Thoracic aorta (tissue), 2 donors: Measurements from ENCODE around the gene PLPP7. TPM values are rescaled to one million over a fixed set of nuclear protein-coding genes. Genes with fewer than 3 reads are reported as not detected.
"Not testable (repeated sequence)": the region's sequence is repeated elsewhere in the genome, so short reads cannot be mapped to it uniquely, and the experiment has no call there.

Experiments
- ATAC-seq: fragments of 150-250 bp; one replicate; pipeline ENCODE4 v1.8.0; 2017; ENCODE audit warnings: low read depth; ENCODE audit not compliant: insufficient number of reproducible peaks, low FRiP score
- DNase-seq: peaks from one replicate; pipeline ENCODE4 v3.0.0-alpha.2; 2020; ENCODE audit warnings: low spot score
- H3K27ac ChIP-seq, 2 donors: fragments of 200-600 bp; sonication (generic); 1 replicate in 1 of 2; 2 replicates in 1 of 2; pipeline ENCODE4 v1.5.1; 2016; ENCODE audit warnings: mild to moderate bottlenecking in 2 of 2, moderate library complexity in 2 of 2
- H3K27me3 ChIP-seq: fragments of 200-600 bp; sonication (generic); replicated peaks from 2 replicates; pipeline ENCODE4 v1.6.0; 2016; ENCODE audit warnings: mild to moderate bottlenecking; ENCODE audit not compliant: insufficient read depth
- H3K36me3 ChIP-seq: fragments of 200-600 bp; sonication (generic); one replicate; pipeline ENCODE4 v1.5.1; 2016
- H3K4me1 ChIP-seq, 2 donors: fragments of 200-600 bp; sonication (generic); 1 replicate in 1 of 2; 2 replicates in 1 of 2; pipeline versions ENCODE4 v1.5.1 to v1.6.0; 2016; ENCODE audit warnings: low read depth in 2 of 2, mild to moderate bottlenecking in 1 of 2; ENCODE audit not compliant: control insufficient read depth in 1 of 2
- H3K4me3 ChIP-seq: fragments of 200-600 bp; sonication (generic); 2 replicates; pipeline ENCODE4 v1.5.1; 2016; ENCODE audit warnings: mild to moderate bottlenecking
- H3K9me3 ChIP-seq: fragments of 200-600 bp; sonication (generic); 2 replicates; pipeline ENCODE4 v1.5.1; 2016
- total RNA-seq, 2 donors: library from RNA; depleted of rRNA; stranded (reverse); fragments of >200 nt; gene quantifications; one replicate each; pipeline versions ENCODE4 v1.1.0 to v1.2.3, GENCODE V29; 2016
- TF ChIP-seq, protein P1 (sequence below): fragments of 200-600 bp; sonication (generic); IDR thresholded peaks from one replicate; pipeline ENCODE4 v1.5.1; 2019; ENCODE audit warnings: antibody characterized with exemption

The PLPP7 gene
- total RNA-seq, 2 donors from 2014 or later: 14.2 to 29.0 TPM

DNA sequence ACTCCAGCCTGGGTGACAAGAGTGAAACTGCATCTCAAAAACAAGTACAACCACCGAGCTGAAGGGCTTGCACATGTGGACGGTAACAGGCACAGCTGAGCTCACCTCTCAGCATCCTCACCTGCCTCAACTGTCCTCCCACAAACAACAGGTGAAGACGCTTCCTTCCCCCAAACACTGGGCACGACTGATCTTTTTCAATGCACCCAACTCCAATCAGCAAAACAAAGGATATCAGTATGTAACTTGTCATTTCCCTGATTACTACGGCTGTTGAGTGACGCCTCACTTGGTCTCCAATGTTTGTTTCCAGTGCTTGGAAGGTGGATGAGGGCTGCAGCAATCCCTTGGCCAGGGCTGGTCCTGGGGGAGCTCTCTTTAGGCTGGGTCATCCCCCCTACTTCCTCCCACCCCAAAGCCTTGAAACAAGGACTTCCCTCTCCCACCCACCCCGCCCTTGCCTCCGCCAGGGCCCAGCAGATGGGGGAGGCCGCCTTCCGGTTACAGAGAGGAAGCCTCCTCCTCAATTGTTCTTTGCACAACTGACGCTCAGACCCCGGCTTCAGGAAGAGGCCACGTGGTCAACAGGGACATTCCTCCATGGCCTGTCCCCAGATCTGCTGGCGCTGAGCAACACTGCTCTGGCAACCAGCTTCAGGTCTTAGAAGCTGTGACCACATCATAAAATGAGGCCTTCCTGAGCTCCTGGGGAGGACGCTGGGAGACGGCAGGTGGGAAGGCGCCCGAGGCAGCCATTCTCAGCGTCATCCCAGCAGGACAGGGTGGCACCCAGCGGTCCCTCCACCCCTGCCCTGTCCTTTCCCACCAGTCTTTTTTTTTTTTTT lies 19.1 kb upstream of the PLPP7 start:
- TF ChIP-seq, protein P1, sequence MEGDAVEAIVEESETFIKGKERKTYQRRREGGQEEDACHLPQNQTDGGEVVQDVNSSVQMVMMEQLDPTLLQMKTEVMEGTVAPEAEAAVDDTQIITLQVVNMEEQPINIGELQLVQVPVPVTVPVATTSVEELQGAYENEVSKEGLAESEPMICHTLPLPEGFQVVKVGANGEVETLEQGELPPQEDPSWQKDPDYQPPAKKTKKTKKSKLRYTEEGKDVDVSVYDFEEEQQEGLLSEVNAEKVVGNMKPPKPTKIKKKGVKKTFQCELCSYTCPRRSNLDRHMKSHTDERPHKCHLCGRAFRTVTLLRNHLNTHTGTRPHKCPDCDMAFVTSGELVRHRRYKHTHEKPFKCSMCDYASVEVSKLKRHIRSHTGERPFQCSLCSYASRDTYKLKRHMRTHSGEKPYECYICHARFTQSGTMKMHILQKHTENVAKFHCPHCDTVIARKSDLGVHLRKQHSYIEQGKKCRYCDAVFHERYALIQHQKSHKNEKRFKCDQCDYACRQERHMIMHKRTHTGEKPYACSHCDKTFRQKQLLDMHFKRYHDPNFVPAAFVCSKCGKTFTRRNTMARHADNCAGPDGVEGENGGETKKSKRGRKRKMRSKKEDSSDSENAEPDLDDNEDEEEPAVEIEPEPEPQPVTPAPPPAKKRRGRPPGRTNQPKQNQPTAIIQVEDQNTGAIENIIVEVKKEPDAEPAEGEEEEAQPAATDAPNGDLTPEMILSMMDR: no peak
- H3K36me3 ChIP-seq: no peaks in the 10 kb centered on the region
- no peaks in the 10 kb centered on the region for H3K4me1 ChIP-seq
- no peaks in the 10 kb centered on the region for H3K27me3 ChIP-seq
- H3K27ac ChIP-seq: peak overlapping the region in 1 of 2 donors; percentile 44
- H3K9me3 ChIP-seq: no peaks in the 10 kb centered on the region
- no peak overlapping the region for H3K4me3 ChIP-seq
- ATAC-seq (no peak), DNase-seq (no peak)

DNA sequence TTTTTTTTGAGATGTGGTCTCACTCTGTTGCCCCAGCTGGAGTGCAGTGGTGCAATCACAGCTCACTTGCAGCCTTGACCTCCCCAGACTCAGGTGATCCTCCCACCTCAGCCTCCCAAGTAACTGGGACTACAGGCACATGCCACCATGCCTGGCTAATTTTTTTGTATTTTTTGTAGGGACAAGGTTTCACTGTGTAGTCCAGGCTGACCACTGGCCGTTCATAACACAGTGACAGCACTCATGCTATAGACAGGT lies 18.6 kb upstream of the PLPP7 start:
- H3K9me3 ChIP-seq, H3K4me3 ChIP-seq, ATAC-seq, H3K4me1 ChIP-seq, H3K27me3 ChIP-seq, H3K36me3 ChIP-seq, DNase-seq: not testable (repeated sequence)
- H3K27ac ChIP-seq: peak overlapping the region in 1 of 2 donors; percentile 44

DNA sequence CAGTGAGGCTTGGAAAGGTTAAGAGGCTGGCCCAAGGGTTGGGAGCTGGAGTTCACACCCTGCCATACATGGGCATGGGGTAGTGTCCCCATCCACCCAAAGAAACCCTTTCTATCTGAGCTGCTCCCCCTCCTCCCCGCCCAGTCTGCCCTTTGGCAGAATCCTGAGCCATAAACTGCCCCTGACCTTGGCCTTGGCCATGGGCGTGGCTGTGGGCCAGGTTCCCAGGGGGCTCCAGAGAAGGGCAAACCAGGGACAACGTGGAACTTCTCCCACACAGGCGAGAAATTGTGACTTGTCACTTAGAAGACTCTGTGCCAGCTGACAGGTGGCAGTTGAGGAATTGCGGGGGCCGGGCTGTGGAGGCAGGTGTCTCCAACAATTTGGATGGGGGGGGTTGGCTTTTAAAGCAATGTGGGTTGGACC lies 18.0 kb upstream of the PLPP7 start:
- no peaks in the 10 kb centered on the region for H3K27me3 ChIP-seq
- ATAC-seq (no peak), DNase-seq (no peak)
- no peak overlapping the region for H3K4me3 ChIP-seq
- peak overlapping the region in 1 of 2 donors; percentile 44 for H3K27ac ChIP-seq
- H3K9me3 ChIP-seq: no peaks in the 10 kb centered on the region
- peaks cover 0 to 6% of the 10 kb centered on the region in 2 donors for H3K4me1 ChIP-seq
- TF ChIP-seq, protein P1: no peak
- no peaks in the 10 kb centered on the region for H3K36me3 ChIP-seq

DNA sequence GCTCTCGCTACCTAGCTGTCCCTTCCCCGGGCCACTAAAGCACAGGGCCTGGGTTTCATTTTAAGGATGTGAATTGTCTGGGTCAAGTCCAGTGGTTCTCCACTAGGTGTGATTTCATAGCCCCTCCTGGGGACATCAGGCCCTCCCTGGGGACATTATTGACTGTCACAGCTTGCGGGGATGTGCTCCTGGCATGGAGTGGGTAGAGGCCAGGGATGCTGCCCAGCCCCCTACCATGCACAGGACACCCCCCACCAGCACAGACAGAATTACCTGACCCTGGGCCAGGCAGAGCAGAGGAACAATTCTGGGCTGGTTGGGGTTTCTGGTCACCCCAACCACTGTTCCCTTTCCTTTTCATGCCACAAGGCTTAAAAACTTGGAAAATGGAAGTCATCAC lies 17.3 kb upstream of the PLPP7 start:
- TF ChIP-seq, protein P1: no peak
- H3K9me3 ChIP-seq: no peaks in the 10 kb centered on the region
- ATAC-seq: no peak

DNA sequence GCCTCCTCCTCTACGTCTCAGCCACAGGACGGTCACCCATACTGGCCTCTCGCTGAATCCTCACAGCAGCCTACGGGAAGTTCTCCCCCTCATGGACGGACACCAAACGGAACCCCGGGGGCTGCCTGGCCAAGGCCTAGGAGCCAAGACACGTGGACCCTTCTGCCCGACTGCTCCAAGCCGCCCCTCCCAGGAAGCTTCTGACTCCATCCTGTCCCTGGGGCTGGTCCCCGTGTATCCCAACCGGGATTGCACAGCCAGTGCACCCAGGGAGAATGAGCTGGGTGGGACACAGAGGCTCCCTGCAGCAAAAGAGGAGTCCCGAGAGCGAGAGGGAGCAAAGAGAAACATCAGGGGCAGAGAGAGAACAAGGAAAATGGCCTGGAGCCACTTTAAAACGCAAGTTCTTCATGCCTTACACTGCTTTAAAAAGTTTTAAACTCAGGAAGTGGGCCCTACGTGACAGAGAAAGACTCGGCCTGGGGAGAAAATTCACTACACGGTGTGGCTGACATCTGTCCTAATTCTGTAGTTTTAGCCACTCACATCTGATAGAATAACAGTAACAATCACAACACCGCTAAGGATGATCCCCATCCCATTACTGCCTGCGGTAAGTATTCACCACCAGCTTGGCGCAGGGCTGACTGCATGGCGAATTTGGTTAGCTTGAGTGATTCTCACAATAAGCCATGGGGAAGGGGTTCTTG lies 16.2 kb upstream of the PLPP7 start:
- H3K27ac ChIP-seq: peak overlapping the region in 1 of 2 donors; percentile 30
- peaks cover 3 to 12% of the 10 kb centered on the region in 2 donors for H3K4me1 ChIP-seq
- DNase-seq (no peak), ATAC-seq (no peak)
- no peaks in the 10 kb centered on the region for H3K27me3 ChIP-seq
- TF ChIP-seq, protein P1: no peak
- H3K36me3 ChIP-seq: no peaks in the 10 kb centered on the region
- no peaks in the 10 kb centered on the region for H3K9me3 ChIP-seq
- H3K4me3 ChIP-seq: peak overlapping the region; percentile 77

More for the DNA sequence above, 17.3 kb upstream of the PLPP7 start:
- Histone ChIP-seq H3K4me1 (peaks cover 1 to 8% of the 10 kb centered on the region in 2 donors), H3K27ac (peak overlapping the region in 1 of 2 donors; percentile 38), H3K27me3 (no peaks in the 10 kb centered on the region), H3K4me3 (no peak overlapping the region), H3K36me3 (no peaks in the 10 kb centered on the region)
- no peak for DNase-seq
